SJSA1 (cell line): Measurements from ENCODE around the gene FSCN2. TPM values are rescaled to one million over a fixed set of nuclear protein-coding genes. Genes with fewer than 3 reads are reported as not detected.

Source experiments
- DNase-seq, 2 experiments: peaks; one replicate each; pipeline ENCODE4 v3.0.0-alpha.2; 2015 to 2020; ENCODE audit warnings: low spot score in 2 of 2, low read depth in 1 of 2
- H3K27ac ChIP-seq: fragments of 250-450 bp; sonication (Bioruptor Pico); 2 replicates; pipeline ENCODE4 v1.5.1; 2020; ENCODE audit warnings: mild to moderate bottlenecking, moderate library complexity
- H3K27me3 ChIP-seq: fragments of 250-450 bp; sonication (Bioruptor Pico); replicated peaks from 2 replicates; pipeline ENCODE4 v1.5.1; 2020; ENCODE audit warnings: mild to moderate bottlenecking, moderate library complexity
- H3K36me3 ChIP-seq: fragments of 250-450 bp; sonication (Bioruptor Pico); 2 replicates; pipeline ENCODE4 v1.5.1; 2020; ENCODE audit warnings: mild to moderate bottlenecking
- H3K4me1 ChIP-seq: fragments of 250-450 bp; sonication (Bioruptor Pico); replicated peaks from 2 replicates; pipeline ENCODE4 v1.6.1; 2021; ENCODE audit warnings: mild to moderate bottlenecking
- H3K4me3 ChIP-seq: fragments of 250-450 bp; sonication (Bioruptor Pico); 2 replicates; pipeline ENCODE4 v1.5.1; 2020; ENCODE audit warnings: mild to moderate bottlenecking
- H3K9me3 ChIP-seq: fragments of 250-450 bp; sonication (Bioruptor Pico); replicated peaks from 2 replicates; pipeline ENCODE4 v1.5.1; 2020; ENCODE audit warnings: mild to moderate bottlenecking
- total RNA-seq: library from RNA; depleted of rRNA; stranded (reverse); fragments of >200 nt; shearing (Covaris generic); gene quantifications from 2 replicates; pipeline ENCODE4 v1.2.3, GENCODE V29; 2014

Gene FSCN2
- total RNA-seq, 1 experiment from 2014 or later, result 0.61 TPM

GRCh38 chr17:81487089-81487486 is 41.1 kb upstream of the FSCN2 start:
- H3K27ac ChIP-seq, result peak overlapping the region; percentile 97
- H3K9me3 ChIP-seq, result no peaks in the 10 kb centered on the region
- peaks cover 49% of the 10 kb centered on the region for H3K4me1 ChIP-seq
- peak overlapping the region; percentile 54 for H3K4me3 ChIP-seq
- peaks cover 3% of the 10 kb centered on the region; the same call in 1 of the 2 replicates for H3K36me3 ChIP-seq
- DNase-seq, result no peak
- no peaks in the 10 kb centered on the region for H3K27me3 ChIP-seq

GRCh38 chr17:81487487-81488275 is 40.5 kb upstream of the FSCN2 start:
- Histone ChIP-seq H3K9me3 (no peaks in the 10 kb centered on the region), H3K27me3 (no peaks in the 10 kb centered on the region), H3K4me3 (peak overlapping the region; percentile 54), H3K4me1 (peaks cover 53% of the 10 kb centered on the region), H3K27ac (peak overlapping the region; percentile 97), H3K36me3 (peaks cover 3% of the 10 kb centered on the region; the same call in 1 of the 2 replicates)
- peak; percentile 86 to 90 for DNase-seq

- no peak for DNase-seq
Measured at GRCh38 chr17:81488276-81488860, 39.8 kb upstream of the FSCN2 start.

GRCh38 chr17:81489012-81489997 is 38.9 kb upstream of the FSCN2 start:
- Histone ChIP-seq H3K36me3 (peaks cover 3% of the 10 kb centered on the region; the same call in 1 of the 2 replicates), H3K27me3 (no peaks in the 10 kb centered on the region), H3K4me1 (peaks cover 47% of the 10 kb centered on the region), H3K27ac (no peak overlapping the region), H3K9me3 (no peaks in the 10 kb centered on the region), H3K4me3 (no peak overlapping the region)
- no peak for DNase-seq

More at GRCh38 chr17:81488276-81488860, 39.8 kb upstream of the FSCN2 start:
- Histone ChIP-seq H3K9me3 (no peaks in the 10 kb centered on the region), H3K27me3 (no peaks in the 10 kb centered on the region), H3K36me3 (peaks cover 3% of the 10 kb centered on the region; the same call in 1 of the 2 replicates), H3K4me1 (peaks cover 53% of the 10 kb centered on the region), H3K27ac (peak overlapping the region; percentile 97), H3K4me3 (peak overlapping the region; percentile 54)

- peaks cover 40% of the 10 kb centered on the region for H3K4me1 ChIP-seq
- no peaks in the 10 kb centered on the region for H3K9me3 ChIP-seq
- H3K36me3 ChIP-seq, result peaks cover 3% of the 10 kb centered on the region; the same call in 1 of the 2 replicates
- no peaks in the 10 kb centered on the region for H3K27me3 ChIP-seq
- DNase-seq, result no peak
- no peak overlapping the region for H3K4me3 ChIP-seq
- no peak overlapping the region for H3K27ac ChIP-seq
Measured at GRCh38 chr17:81489998-81490992, 37.9 kb upstream of the FSCN2 start.

- no peak overlapping the region for H3K27ac ChIP-seq
- DNase-seq, result peak; percentile 67 to 82
Measured at GRCh38 chr17:81491181-81491581, 37.0 kb upstream of the FSCN2 start.

GRCh38 chr17:81491761-81492160 is 36.4 kb upstream of the FSCN2 start:
- no peak for DNase-seq
- H3K36me3 ChIP-seq, result peaks cover 3% of the 10 kb centered on the region; the same call in 1 of the 2 replicates
- peaks cover 40% of the 10 kb centered on the region for H3K4me1 ChIP-seq
- H3K27ac ChIP-seq, result no peak overlapping the region
- no peak overlapping the region; the same call in 1 of the 2 replicates for H3K4me3 ChIP-seq
- no peaks in the 10 kb centered on the region for H3K9me3 ChIP-seq
- H3K27me3 ChIP-seq, result no peaks in the 10 kb centered on the region

More at GRCh38 chr17:81491181-81491581, 37.0 kb upstream of the FSCN2 start:
- Histone ChIP-seq H3K4me3 (no peak overlapping the region), H3K27me3 (no peaks in the 10 kb centered on the region), H3K4me1 (peaks cover 40% of the 10 kb centered on the region), H3K9me3 (no peaks in the 10 kb centered on the region), H3K36me3 (peaks cover 3% of the 10 kb centered on the region; the same call in 1 of the 2 replicates)

- DNase-seq, result no peak
- Histone ChIP-seq H3K4me1 (peaks cover 39% of the 10 kb centered on the region), H3K9me3 (no peaks in the 10 kb centered on the region), H3K36me3 (peaks cover 3% of the 10 kb centered on the region; the same call in 1 of the 2 replicates), H3K27me3 (no peaks in the 10 kb centered on the region), H3K4me3 (no peak overlapping the region; the same call in 1 of the 2 replicates), H3K27ac (no peak overlapping the region)
Measured at GRCh38 chr17:81492202-81492601, 36.0 kb upstream of the FSCN2 start.

- H3K36me3 ChIP-seq, result peaks cover 3% of the 10 kb centered on the region; the same call in 1 of the 2 replicates
- no peaks in the 10 kb centered on the region for H3K27me3 ChIP-seq
- DNase-seq, result no peak
- H3K9me3 ChIP-seq, result no peaks in the 10 kb centered on the region
- H3K4me3 ChIP-seq, result no peak overlapping the region
- H3K27ac ChIP-seq, result no peak overlapping the region
- peaks cover 34% of the 10 kb centered on the region for H3K4me1 ChIP-seq
Measured at GRCh38 chr17:81492706-81493105, 35.5 kb upstream of the FSCN2 start.

- H3K27me3 ChIP-seq, result no peaks in the 10 kb centered on the region
- no peak for DNase-seq
- no peak overlapping the region for H3K27ac ChIP-seq
- no peaks in the 10 kb centered on the region for H3K36me3 ChIP-seq
- no peak overlapping the region for H3K4me3 ChIP-seq
- H3K4me1 ChIP-seq, result peaks cover 27% of the 10 kb centered on the region
- no peaks in the 10 kb centered on the region for H3K9me3 ChIP-seq
Measured at GRCh38 chr17:81493198-81494038, 34.8 kb upstream of the FSCN2 start.

- DNase-seq, result no peak
- Histone ChIP-seq H3K9me3 (no peaks in the 10 kb centered on the region), H3K27me3 (no peaks in the 10 kb centered on the region), H3K36me3 (no peaks in the 10 kb centered on the region), H3K4me1 (peaks cover 35% of the 10 kb centered on the region), H3K4me3 (no peak overlapping the region), H3K27ac (no peak overlapping the region)
Measured at GRCh38 chr17:81494626-81495377, 33.4 kb upstream of the FSCN2 start.
